ENCODE measurements around the gene GSG1L.

Gene GSG1L

DNA sequence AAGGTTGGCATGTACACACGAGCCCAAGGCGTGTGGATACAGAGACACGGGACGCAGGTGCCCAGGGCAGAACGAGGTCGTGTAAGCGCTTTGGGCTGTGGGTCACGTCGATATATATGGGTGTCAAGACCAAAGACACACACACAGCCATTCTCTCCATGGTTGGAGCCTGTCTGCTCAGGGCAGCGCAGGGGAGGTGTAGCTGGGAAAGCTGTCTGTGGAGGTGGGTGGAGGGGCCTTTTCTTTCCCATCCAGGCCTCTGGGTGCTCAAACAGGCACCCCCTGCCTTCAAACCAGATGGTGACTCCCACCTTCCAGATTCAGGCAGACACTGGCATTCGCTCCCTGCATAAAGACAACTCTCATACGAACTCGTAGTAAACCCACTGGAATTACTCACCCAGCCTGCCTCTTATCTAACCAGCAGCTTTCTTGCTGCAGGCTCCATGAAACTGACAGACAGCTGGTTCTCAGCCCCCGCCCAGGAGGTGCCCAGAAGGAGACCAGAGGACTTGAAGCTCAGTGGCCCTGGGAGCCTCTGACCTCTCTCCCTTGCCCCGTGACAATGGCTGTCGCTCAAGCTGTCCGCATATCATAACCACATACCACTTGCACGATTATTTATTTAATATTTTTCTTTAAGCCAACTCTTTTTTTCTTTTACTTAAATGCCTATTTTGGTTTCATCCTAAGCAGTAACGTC, 276.4 kb downstream of the GSG1L start:
- Mint-ChIP-seq H3K36me3 (no peaks in the 10 kb centered on the region), H3K27ac (no peak overlapping the region), H3K4me3 (no peak overlapping the region), H3K4me1 (no peaks in the 10 kb centered on the region), H3K27me3 (peaks cover 6% of the 10 kb centered on the region), H3K9me3 (no peaks in the 10 kb centered on the region)
- no peak for DNase-seq (ENCODE audit: low spot score in 2 of 2)
- no peak for ATAC-seq (ENCODE audit: low read depth)

GRCh38 chr16:27786221-27786922, 277.1 kb downstream of the GSG1L start:
- peaks cover 2% of the 10 kb centered on the region for H3K27me3 Mint-ChIP-seq
- H3K27ac Mint-ChIP-seq = no peak overlapping the region
- H3K9me3 Mint-ChIP-seq = no peaks in the 10 kb centered on the region
- ATAC-seq (ENCODE audit: low read depth) (no peak), DNase-seq (ENCODE audit: low spot score in 2 of 2) (no peak)
- no peaks in the 10 kb centered on the region for H3K36me3 Mint-ChIP-seq
- no peak overlapping the region for H3K4me3 Mint-ChIP-seq
- no peaks in the 10 kb centered on the region for H3K4me1 Mint-ChIP-seq

GRCh38 chr16:27785307-27785678, 278.2 kb downstream of the GSG1L start:
- H3K4me3 Mint-ChIP-seq = no peak overlapping the region
- H3K27me3 Mint-ChIP-seq = peaks cover 2% of the 10 kb centered on the region
- H3K4me1 Mint-ChIP-seq = no peaks in the 10 kb centered on the region
- no peak for DNase-seq (ENCODE audit: low spot score in 2 of 2)
- H3K9me3 Mint-ChIP-seq = no peaks in the 10 kb centered on the region
- no peaks in the 10 kb centered on the region for H3K36me3 Mint-ChIP-seq
- no peak for ATAC-seq (ENCODE audit: low read depth)
- no peak overlapping the region for H3K27ac Mint-ChIP-seq

- H3K4me1 Mint-ChIP-seq = no peaks in the 10 kb centered on the region
- no peak for DNase-seq (ENCODE audit: low spot score in 2 of 2)
- peaks cover 2% of the 10 kb centered on the region for H3K27me3 Mint-ChIP-seq
- H3K4me3 Mint-ChIP-seq = no peak overlapping the region
- ATAC-seq (ENCODE audit: low read depth) = no peak
- no peaks in the 10 kb centered on the region for H3K36me3 Mint-ChIP-seq
- no peaks in the 10 kb centered on the region for H3K9me3 Mint-ChIP-seq
- H3K27ac Mint-ChIP-seq = no peak overlapping the region
These were observed 278.9 kb downstream of the GSG1L start for GRCh38 chr16:27784351-27785306.

- Mint-ChIP-seq H3K9me3 (no peaks in the 10 kb centered on the region), H3K27me3 (peaks cover 2% of the 10 kb centered on the region), H3K4me3 (no peak overlapping the region), H3K27ac (no peak overlapping the region), H3K36me3 (peaks cover 3% of the 10 kb centered on the region), H3K4me1 (no peaks in the 10 kb centered on the region)
- ATAC-seq (ENCODE audit: low read depth) (no peak), DNase-seq (ENCODE audit: low spot score in 2 of 2) (no peak)
These were observed 281.3 kb downstream of the GSG1L start for GRCh38 chr16:27781981-27782880.

GRCh38 chr16:27781195-27781524, 282.4 kb downstream of the GSG1L start:
- no peak overlapping the region for H3K27ac Mint-ChIP-seq
- no peak for DNase-seq (ENCODE audit: low spot score in 2 of 2)
- no peak overlapping the region for H3K4me3 Mint-ChIP-seq
- no peak for ATAC-seq (ENCODE audit: low read depth)
- H3K36me3 Mint-ChIP-seq = peaks cover 3% of the 10 kb centered on the region
- no peaks in the 10 kb centered on the region for H3K9me3 Mint-ChIP-seq
- H3K4me1 Mint-ChIP-seq = no peaks in the 10 kb centered on the region
- peaks cover 2% of the 10 kb centered on the region for H3K27me3 Mint-ChIP-seq

DNA sequence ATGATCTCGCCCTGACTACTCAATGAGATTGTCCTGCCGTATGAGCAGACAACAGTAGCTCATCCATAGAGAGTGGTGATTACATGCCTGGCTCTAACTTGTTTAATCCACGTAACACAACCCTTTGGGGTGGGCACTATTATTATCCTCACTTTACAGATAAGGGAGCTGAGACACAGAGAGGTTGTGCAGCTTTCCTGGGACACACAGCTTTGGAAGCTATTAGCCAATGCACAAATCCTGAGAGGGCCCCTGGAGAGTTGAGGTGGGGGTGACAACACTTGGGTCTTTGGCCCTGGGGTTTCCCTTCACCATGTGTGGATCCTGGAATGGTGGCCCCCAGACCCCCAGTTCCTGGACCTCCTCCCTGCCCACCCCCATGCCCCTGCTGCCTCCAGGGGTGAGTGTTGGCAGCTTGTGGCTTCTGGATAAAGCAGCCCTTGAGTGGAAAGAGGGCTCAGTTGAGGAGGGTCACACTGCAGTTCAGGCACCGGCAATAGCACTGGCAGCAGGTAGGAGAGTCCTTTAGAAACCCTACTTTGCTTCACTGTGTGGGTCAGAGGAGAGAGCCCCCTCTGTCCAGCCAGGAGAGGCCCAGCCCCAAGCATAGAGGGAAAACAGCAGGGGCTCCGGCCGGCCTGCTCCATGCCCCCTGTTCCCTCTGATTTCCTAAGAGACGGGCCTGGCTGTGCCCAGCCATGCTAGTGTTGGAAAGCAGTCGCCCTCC, 282.9 kb downstream of the GSG1L start:
- H3K4me3 Mint-ChIP-seq = no peak overlapping the region
- peaks cover 2% of the 10 kb centered on the region for H3K27me3 Mint-ChIP-seq
- no peak overlapping the region for H3K27ac Mint-ChIP-seq
- H3K9me3 Mint-ChIP-seq = no peaks in the 10 kb centered on the region
- H3K36me3 Mint-ChIP-seq = peaks cover 3% of the 10 kb centered on the region
- DNase-seq (ENCODE audit: low spot score in 2 of 2) (no peak), ATAC-seq (ENCODE audit: low read depth) (no peak)
- no peaks in the 10 kb centered on the region for H3K4me1 Mint-ChIP-seq

DNA sequence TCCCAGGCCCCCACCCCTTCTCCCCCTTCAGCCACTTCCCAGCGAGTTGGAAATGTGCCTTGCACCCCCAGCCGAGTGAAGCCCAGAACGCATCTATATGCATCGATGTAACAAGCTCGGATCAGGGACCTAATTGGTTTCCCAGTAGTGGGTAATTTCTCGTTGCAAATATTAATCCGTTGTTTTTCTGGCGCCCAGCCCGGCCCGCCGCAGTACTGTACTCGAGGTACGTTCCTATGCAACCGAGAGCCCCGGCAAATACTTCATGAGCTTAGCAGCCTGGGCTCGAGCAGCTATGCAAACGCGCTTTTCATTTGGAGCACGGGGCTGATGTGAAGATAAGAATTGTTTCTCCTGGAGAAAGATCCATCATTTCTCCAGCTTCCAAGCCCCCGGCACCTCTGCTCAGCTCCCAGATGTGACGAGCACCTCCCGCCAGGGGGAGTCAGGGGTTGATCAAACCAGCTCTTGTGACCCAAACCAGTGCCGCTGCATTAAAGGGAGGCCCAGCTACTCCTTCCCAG, 283.8 kb downstream of the GSG1L start:
- H3K9me3 Mint-ChIP-seq = no peaks in the 10 kb centered on the region
- H3K4me1 Mint-ChIP-seq = no peaks in the 10 kb centered on the region
- H3K4me3 Mint-ChIP-seq = no peak overlapping the region
- DNase-seq (ENCODE audit: low spot score in 2 of 2) (no peak), ATAC-seq (ENCODE audit: low read depth) (no peak)
- no peak overlapping the region for H3K27ac Mint-ChIP-seq
- peaks cover 4% of the 10 kb centered on the region for H3K36me3 Mint-ChIP-seq
- H3K27me3 Mint-ChIP-seq = no peaks in the 10 kb centered on the region

GRCh38 chr16:27778926-27779570, 284.5 kb downstream of the GSG1L start:
- Mint-ChIP-seq H3K27ac (no peak overlapping the region), H3K9me3 (no peaks in the 10 kb centered on the region), H3K4me3 (no peak overlapping the region), H3K27me3 (no peaks in the 10 kb centered on the region), H3K4me1 (no peaks in the 10 kb centered on the region), H3K36me3 (peaks cover 6% of the 10 kb centered on the region)
- DNase-seq (ENCODE audit: low spot score in 2 of 2) = no peak
- ATAC-seq (ENCODE audit: low read depth) = no peak

- ATAC-seq (ENCODE audit: low read depth) = no peak
- no peak for DNase-seq (ENCODE audit: low spot score in 2 of 2)
- no peak overlapping the region for H3K27ac Mint-ChIP-seq
- no peak overlapping the region for H3K4me3 Mint-ChIP-seq
- H3K4me1 Mint-ChIP-seq = no peaks in the 10 kb centered on the region
- H3K27me3 Mint-ChIP-seq = no peaks in the 10 kb centered on the region
- H3K9me3 Mint-ChIP-seq = no peaks in the 10 kb centered on the region
- H3K36me3 Mint-ChIP-seq = peaks cover 8% of the 10 kb centered on the region
These were observed 285.2 kb downstream of the GSG1L start for GRCh38 chr16:27778171-27778925.

- Mint-ChIP-seq H3K36me3 (peaks cover 10% of the 10 kb centered on the region), H3K4me1 (no peaks in the 10 kb centered on the region), H3K4me3 (no peak overlapping the region), H3K9me3 (no peaks in the 10 kb centered on the region), H3K27ac (no peak overlapping the region), H3K27me3 (no peaks in the 10 kb centered on the region)
- DNase-seq (ENCODE audit: low spot score in 2 of 2) (no peak), ATAC-seq (ENCODE audit: low read depth) (no peak)
These were observed 286.0 kb downstream of the GSG1L start for GRCh38 chr16:27777527-27777926.

All from memory B cell (primary cell).